Liver (tissue), 3 donors: ENCODE data around the gene MEGF10.

Experiments used
- FOXA1 ChIP-seq: IDR thresholded peaks from 2 replicates; pipeline ENCODE4 v1.6.1; 2016; ENCODE audit warnings: antibody characterized with exemption
- GABPA ChIP-seq, 2 donors: IDR thresholded peaks in 1 of 2; conservative IDR thresholded peaks in 1 of 2; 2 replicates each; pipeline ENCODE4 v1.6.1; 2016; ENCODE audit warnings: antibody characterized with exemption in 2 of 2, mild to moderate bottlenecking in 1 of 2, moderate library complexity in 1 of 2
- MAX ChIP-seq: IDR thresholded peaks from 2 replicates; pipeline ENCODE4 v1.6.1; 2016; ENCODE audit warnings: antibody characterized with exemption
- RAD21 ChIP-seq, 2 donors: IDR thresholded peaks; 2 replicates each; pipeline ENCODE4 v1.6.1; 2016; ENCODE audit warnings: antibody characterized with exemption in 2 of 2, mild to moderate bottlenecking in 2 of 2
- REST ChIP-seq: IDR thresholded peaks from 2 replicates; pipeline ENCODE4 v1.6.1; 2016; ENCODE audit warnings: antibody characterized with exemption, mild to moderate bottlenecking
- TAF1 ChIP-seq: conservative IDR thresholded peaks from 2 replicates; pipeline ENCODE4 v1.6.1; 2016; ENCODE audit warnings: antibody characterized with exemption, mild to moderate bottlenecking
- YY1 ChIP-seq: IDR thresholded peaks from 2 replicates; pipeline ENCODE4 v1.6.1; 2016; ENCODE audit warnings: antibody characterized with exemption, mild to moderate bottlenecking
- ZBTB33 ChIP-seq: IDR thresholded peaks from 2 replicates; pipeline ENCODE4 v1.6.1; 2016; ENCODE audit warnings: antibody characterized with exemption
- TF ChIP-seq, protein P1 (sequence below): fragments of 150-350 bp; IDR thresholded peaks from 2 replicates; pipeline ENCODE4 v1.5.1; 2017; ENCODE audit warnings: improper control_type of control experiment, low read depth, low read length; ENCODE audit not compliant: missing input control
- donor health status: healthy.
- donor health status: healthy.

DNA sequence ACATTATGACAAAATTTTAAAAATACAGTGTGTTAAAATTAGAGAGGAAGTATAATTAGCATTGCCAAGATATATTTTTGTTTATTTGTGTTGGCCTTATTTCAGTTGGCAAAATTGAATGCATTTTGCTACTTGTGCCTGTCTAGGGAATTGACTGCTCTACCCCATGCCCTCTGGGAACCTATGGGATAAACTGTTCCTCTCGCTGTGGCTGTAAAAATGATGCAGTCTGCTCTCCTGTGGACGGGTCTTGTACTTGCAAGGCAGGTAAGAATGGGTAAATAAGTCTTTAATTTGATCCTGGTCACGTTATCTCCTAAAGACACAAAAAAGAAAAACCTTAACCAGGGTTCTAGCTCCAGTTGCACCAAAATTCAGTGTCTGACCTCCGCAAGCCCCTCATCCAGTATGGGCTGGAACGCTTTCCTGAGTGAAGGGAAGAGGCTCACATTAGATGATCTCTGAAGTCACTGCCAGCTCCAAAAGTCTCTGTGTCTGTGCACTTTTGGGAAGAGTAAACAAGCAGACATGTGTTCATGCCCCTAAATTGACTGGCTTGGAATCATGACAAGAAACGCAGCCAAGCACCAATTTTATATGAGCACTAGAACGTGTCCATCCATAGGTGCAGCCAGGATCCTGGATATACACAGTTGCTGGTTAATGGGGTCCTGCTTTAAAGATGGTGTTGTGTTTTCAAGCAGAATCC lies 128.5 kb downstream of the MEGF10 start:
- TF ChIP-seq, protein P1, sequence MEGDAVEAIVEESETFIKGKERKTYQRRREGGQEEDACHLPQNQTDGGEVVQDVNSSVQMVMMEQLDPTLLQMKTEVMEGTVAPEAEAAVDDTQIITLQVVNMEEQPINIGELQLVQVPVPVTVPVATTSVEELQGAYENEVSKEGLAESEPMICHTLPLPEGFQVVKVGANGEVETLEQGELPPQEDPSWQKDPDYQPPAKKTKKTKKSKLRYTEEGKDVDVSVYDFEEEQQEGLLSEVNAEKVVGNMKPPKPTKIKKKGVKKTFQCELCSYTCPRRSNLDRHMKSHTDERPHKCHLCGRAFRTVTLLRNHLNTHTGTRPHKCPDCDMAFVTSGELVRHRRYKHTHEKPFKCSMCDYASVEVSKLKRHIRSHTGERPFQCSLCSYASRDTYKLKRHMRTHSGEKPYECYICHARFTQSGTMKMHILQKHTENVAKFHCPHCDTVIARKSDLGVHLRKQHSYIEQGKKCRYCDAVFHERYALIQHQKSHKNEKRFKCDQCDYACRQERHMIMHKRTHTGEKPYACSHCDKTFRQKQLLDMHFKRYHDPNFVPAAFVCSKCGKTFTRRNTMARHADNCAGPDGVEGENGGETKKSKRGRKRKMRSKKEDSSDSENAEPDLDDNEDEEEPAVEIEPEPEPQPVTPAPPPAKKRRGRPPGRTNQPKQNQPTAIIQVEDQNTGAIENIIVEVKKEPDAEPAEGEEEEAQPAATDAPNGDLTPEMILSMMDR, result no peak
- TF ChIP-seq REST (no peak), GABPA (IDR thresholded peaks at IDR 0.05 in 1 of 2, conservative IDR thresholded peaks at IDR 0.05 in 1 of 2) (no peak), ZBTB33 (no peak), RAD21 (IDR thresholded peaks at IDR 0.05) (no peak), MAX (no peak), TAF1 (no peak), YY1 (no peak), FOXA1 (no peak)
